Endothelial cell of umbilical vein (primary cell): ENCODE measurements around the gene WRNIP1. TPM values are rescaled to one million over a fixed set of nuclear protein-coding genes. Genes with fewer than 3 reads are reported as not detected.
A peak's percentile ranks its signal among the peaks of the same experiment; 100 is the strongest.

Experiments
- BruUV-seq: library from RNA; stranded (reverse); fragments of 400-500 nt; replicated peaks from 2 replicates; lab custom pipeline; 2021; lab: Mats Ljungman, UMichigan
- CTCF ChIA-PET: fragments of 300-600, 350-600 bp; sonication (Branson Sonifier 250); formaldehyde crosslinking; loops from one replicate; lab custom pipeline; 2021; ENCODE audit warnings: antibody characterized with exemption, inconsistent platforms; lab: Charles Lee
- POLR2A ChIA-PET: fragments of 300-600, 350-600 bp; sonication (Branson Sonifier 250); formaldehyde crosslinking; loops from one replicate; lab custom pipeline; 2021; ENCODE audit warnings: antibody characterized with exemption, inconsistent platforms; lab: Charles Lee
- DNase-seq: peaks from one replicate; pipeline ENCODE4 v3.0.0-alpha.2; 2011; ENCODE audit warnings: low read depth, low spot score
- FAIRE-seq: peaks from 2 replicates; lab custom pipeline; 2011; peaks lifted over from hg19 to GRCh38; lab: Jason Lieb, UNC
- H2AFZ ChIP-seq: 2 replicates; pipeline ENCODE4 v1.6.0; 2012; ENCODE audit warnings: low read depth, low read length, control low read depth, inconsistent platforms
- H3K27ac ChIP-seq: 2 replicates; pipeline ENCODE4 v1.5.1; 2011; ENCODE audit warnings: low read depth, mild to moderate bottlenecking, control low read depth, low read length, moderate library complexity; ENCODE audit not compliant: insufficient read depth
- H3K27me3 ChIP-seq, 2 experiments: 2 replicates each; pipeline versions ENCODE4 v1.6.0 to v1.6.1; 2011; ENCODE audit warnings: low read length in 2 of 2, mixed read lengths in 1 of 2; ENCODE audit not compliant: control insufficient read depth in 2 of 2, insufficient read depth in 2 of 2
- H3K36me3 ChIP-seq, 2 experiments: 2 replicates in 1 of 2; 3 replicates in 1 of 2; pipeline ENCODE4 v1.5.1; 2011; ENCODE audit warnings: low read length in 2 of 2, mild to moderate bottlenecking in 1 of 2, moderate library complexity in 1 of 2; ENCODE audit not compliant: control insufficient read depth in 2 of 2, insufficient read depth in 2 of 2; ENCODE audit errors: extremely low read depth in 1 of 2
- H3K4me1 ChIP-seq: 3 replicates; pipeline ENCODE4 v1.5.1; 2011; ENCODE audit warnings: mild to moderate bottlenecking, low read length; ENCODE audit not compliant: control insufficient read depth, insufficient read depth; ENCODE audit errors: extremely low read depth
- H3K4me2 ChIP-seq: 2 replicates; pipeline ENCODE4 v1.6.1; 2011; ENCODE audit warnings: low read length, control low read depth, mixed read lengths; ENCODE audit not compliant: insufficient read depth
- H3K4me3 ChIP-seq, 3 experiments: fragments of 200-600 bp in 1 of 3; sonication (generic), shearing (Covaris generic) in 1 of 3; replicated peaks in 1 of 3; 2 replicates each; pipeline ENCODE4 v1.5.1; 2011 to 2016; ENCODE audit warnings: control low read depth in 3 of 3, low read length in 3 of 3, mild to moderate bottlenecking in 2 of 3, inconsistent platforms in 1 of 3, low read depth in 1 of 3, moderate library complexity in 1 of 3; ENCODE audit not compliant: insufficient read depth in 1 of 3
- H3K79me2 ChIP-seq: 2 replicates; pipeline ENCODE4 v1.6.0; 2012; ENCODE audit warnings: low read length, inconsistent platforms; ENCODE audit not compliant: control insufficient read depth, insufficient read depth
- H3K9ac ChIP-seq: replicated peaks from 2 replicates; pipeline ENCODE3; 2011; ENCODE audit warnings: low read length, control low read depth; ENCODE audit not compliant: insufficient read depth; ENCODE audit errors: extremely low read depth
- H3K9me1 ChIP-seq: replicated peaks from 3 replicates; pipeline ENCODE4 v1.6.0; 2011; ENCODE audit warnings: mild to moderate bottlenecking, low read length; ENCODE audit not compliant: control insufficient read depth, insufficient read depth; ENCODE audit errors: extremely low read depth
- H3K9me3 ChIP-seq: replicated peaks from 2 replicates; pipeline ENCODE4 v1.5.1; 2012; ENCODE audit warnings: low read length, inconsistent platforms; ENCODE audit not compliant: control insufficient read depth, insufficient read depth
- H4K20me1 ChIP-seq: replicated peaks from 2 replicates; pipeline ENCODE3; 2011; ENCODE audit warnings: mild to moderate bottlenecking, low read length; ENCODE audit not compliant: control insufficient read depth, insufficient read depth; ENCODE audit errors: extremely low read depth
- CTCF ChIP-seq, 2 donors: IDR thresholded peaks; 1 replicate in 1 of 2; 2 replicates in 1 of 2; pipeline ENCODE4 v1.5.1; 2011; ENCODE audit warnings: low read length in 2 of 2, mild to moderate bottlenecking in 2 of 2, moderate library complexity in 2 of 2, control low read depth in 1 of 2, inconsistent platforms in 1 of 2, low read depth in 1 of 2; ENCODE audit not compliant: insufficient read depth in 1 of 2; ENCODE audit errors: extremely low read depth in 1 of 2
- EZH2 ChIP-seq: IDR thresholded peaks from 2 replicates; pipeline ENCODE4 v1.6.1; 2012; ENCODE audit warnings: borderline replicate concordance, low read depth, mild to moderate bottlenecking, moderate library complexity, low read length, inconsistent platforms; ENCODE audit not compliant: severe bottlenecking
- FOS ChIP-seq: IDR thresholded peaks from 2 replicates; pipeline ENCODE4 v1.6.1; 2011; ENCODE audit warnings: mild to moderate bottlenecking, low read length, moderate library complexity, borderline replicate concordance; ENCODE audit not compliant: insufficient read depth
- GATA2 ChIP-seq: IDR thresholded peaks from 2 replicates; pipeline ENCODE4 v1.7.0; 2011; ENCODE audit warnings: low read depth, mild to moderate bottlenecking, moderate library complexity, mixed read lengths, low read length; ENCODE audit not compliant: insufficient read length, insufficient read depth
- JUN ChIP-seq: IDR thresholded peaks from 2 replicates; pipeline ENCODE4 v1.6.1; 2011; ENCODE audit warnings: borderline replicate concordance, low read depth; ENCODE audit not compliant: insufficient read length, insufficient read depth
- MAX ChIP-seq: IDR thresholded peaks from 2 replicates; pipeline ENCODE4 v1.6.1; 2011; ENCODE audit not compliant: insufficient read depth, insufficient read length
- MYC ChIP-seq: IDR thresholded peaks from one replicate; pipeline ENCODE4 v1.6.1; 2011; ENCODE audit warnings: mild to moderate bottlenecking, low read depth, low read length
- POLR2A ChIP-seq: IDR thresholded peaks from 2 replicates; pipeline ENCODE4 v1.6.1; 2012; ENCODE audit warnings: low read depth, mild to moderate bottlenecking, control low read depth, low read length
- POLR2AphosphoS5 ChIP-seq: IDR thresholded peaks from 2 replicates; pipeline ENCODE4 v1.6.1; 2012; ENCODE audit warnings: low read depth, mild to moderate bottlenecking, control low read depth, low read length, moderate library complexity; ENCODE audit not compliant: insufficient read depth
- dilution Hi-C: fragments of 300-500 bp; cut with MboI; formaldehyde crosslinking; loops from one replicate; pipeline ENCODE4 v1.15.0; 2019; ENCODE audit warnings: low sequenced_read_pairs; ENCODE audit not compliant: extremely low pct_ligation_motif_present
- intact Hi-C: fragments of 100-400 bp; cut with micrococcal nuclease; formaldehyde crosslinking; loops from one replicate; pipeline ENCODE4 v1.10.0; 2022
- polyA plus RNA-seq, 4 experiments: library from polyadenylated mRNA; depleted of rRNA in 3 of 4; stranded (reverse) in 3 of 4; unstranded in 1 of 4; fragments of >200 nt; gene quantifications; 2 replicates each; pipeline versions ENCODE4 v1.2.1 to v1.2.3, GENCODE V29; 2011 to 2012; ENCODE audit warnings: missing spikeins in 1 of 4
- total RNA-seq: library from RNA; stranded (reverse); gene quantifications from 2 replicates; pipeline ENCODE4 v1.2.3, GENCODE V29; 2021

WRNIP1 gene
- total and polyA plus RNA-seq, 2 donors (not counting 3 experiments of a cell fraction or from before 2014, with no cell fraction given), result 50.1 to 68.9 TPM

- TF ChIP-seq FOS, result peak; percentile 75
- peak; percentile 39 for TF ChIP-seq POLR2AphosphoS5
- no peak for TF ChIP-seq MAX
- no peak for TF ChIP-seq MYC
- peak; percentile 64 for TF ChIP-seq GATA2
- TF ChIP-seq EZH2, result no peak
- no peak for TF ChIP-seq POLR2A
- TF ChIP-seq CTCF (IDR thresholded peaks at IDR 0.05; ENCODE audit: extremely low read depth in 1 of 2, insufficient read depth in 1 of 2, low read depth in 1 of 2, low read length in 2 of 2), result no peak
- TF ChIP-seq JUN, result peak; percentile 28
- intact Hi-C loops, result loop anchor here (1.0 kb wide), 4 partner anchors 11 to 28 kb away; partner anchors contain the start of gene SERPINB1
- Histone ChIP-seq H3K27ac (peak overlapping the region; percentile 92), H3K9me3 (no peaks in the 10 kb centered on the region), H3K9me1 (no peaks in the 10 kb centered on the region), H3K4me1 (peaks cover 44% of the 10 kb centered on the region), H3K79me2 (no peaks in the 10 kb centered on the region), H3K4me2 (peak overlapping the region; percentile 79), H3K4me3 (peak overlapping the region in 1 of 3 experiments; percentile 28), H4K20me1 (no peaks in the 10 kb centered on the region), H3K27me3 (no peaks in the 10 kb centered on the region), H3K36me3 (no peaks in the 10 kb centered on the region), H2AFZ (peak overlapping the region; percentile 14), H3K9ac (peak overlapping the region; percentile 74)
- BruUV-seq, result TSS peak; percentile 54
- peak; percentile 94 for FAIRE-seq
- dilution Hi-C loops, result no loop called here
- CTCF ChIA-PET, result interaction anchor here (0.7 to 2.6 kb wide), 14 partner anchors 9 to 135 kb away, joined by 3 to 23 read pairs (median 4); partner anchors contain the start of gene SERPINB1
- POLR2A ChIA-PET, result interaction anchor here (0.9 to 1.6 kb wide), 2 partner anchors 19 to 26 kb away, joined by 3 to 6 read pairs; no protein-coding TSS in a partner anchor
- peak; percentile 88 for DNase-seq
These were observed 52.8 kb downstream of the WRNIP1 start for GRCh38 chr6:2817903-2818443.
